K562 (cell line): Measurements from ENCODE around the gene NRM. TPM values are rescaled to one million over a fixed set of nuclear protein-coding genes. Genes with fewer than 3 reads are reported as not detected.

ENCODE experiments used
- CBFB ChIP-seq: sonication (generic); formaldehyde crosslinking; IDR thresholded peaks from 2 replicates; pipeline ENCODE4 v1.4.0; 2020; ENCODE audit warnings: mild to moderate bottlenecking, missing genetic modification reagents
- DEAF1 ChIP-seq: fragments of 450-650 bp; formaldehyde crosslinking; IDR thresholded peaks from 2 replicates; pipeline ENCODE4 v1.4.0; 2020; ENCODE audit warnings: mild to moderate bottlenecking, moderate library complexity
- DIDO1 ChIP-seq: fragments of 450-650 bp; IDR thresholded peaks from 2 replicates; pipeline ENCODE4 v1.6.1; 2016; ENCODE audit warnings: low read depth, missing biosample characterization, missing genetic modification characterization
- E4F1 ChIP-seq: fragments of 250-450 bp; sonication (Bioruptor Pico); IDR thresholded peaks from 2 replicates; pipeline ENCODE4 v1.5.0; 2021; ENCODE audit warnings: mild to moderate bottlenecking, borderline replicate concordance
- FOXA1 ChIP-seq: fragments of 450-650 bp; IDR thresholded peaks from 2 replicates; pipeline ENCODE4 v1.6.1; 2016; ENCODE audit warnings: mild to moderate bottlenecking, borderline replicate concordance
- HBP1 ChIP-seq: fragments of 450-650 bp; formaldehyde crosslinking; IDR thresholded peaks from 2 replicates; pipeline ENCODE4 v1.4.0; 2022; ENCODE audit warnings: missing genetic modification characterization
- MITF ChIP-seq: IDR thresholded peaks from 2 replicates; pipeline ENCODE4 v1.6.1; 2014; ENCODE audit warnings: antibody characterized with exemption
- MXI1 ChIP-seq: IDR thresholded peaks from 2 replicates; pipeline ENCODE4 v1.6.1; 2011; ENCODE audit warnings: low read depth, mild to moderate bottlenecking, improper control_type of control experiment, low read length
- NCOA2 ChIP-seq, 2 experiments: fragments of 450-650 bp; IDR thresholded peaks; 2 replicates each; pipeline ENCODE4 v1.6.1; 2018; ENCODE audit warnings: mild to moderate bottlenecking in 2 of 2, moderate library complexity in 1 of 2; ENCODE audit not compliant: partially characterized antibody in 2 of 2
- OTX1 ChIP-seq: fragments of 450-650 bp; formaldehyde crosslinking; IDR thresholded peaks from 2 replicates; pipeline ENCODE4 v1.4.0; 2022; ENCODE audit warnings: mild to moderate bottlenecking
- PHB ChIP-seq: fragments of 250-450 bp; sonication (Bioruptor Pico); IDR thresholded peaks from 2 replicates; pipeline ENCODE4 v1.5.0; 2021
- SNRNP70 ChIP-seq: fragments of 200-400 bp; formaldehyde crosslinking; optimal IDR thresholded peaks from 2 replicates; pipeline ENCODE3; 2017; ENCODE audit warnings: low read depth, low read length
- SP1 ChIP-seq: sonication (generic); formaldehyde crosslinking; IDR thresholded peaks from 2 replicates; pipeline ENCODE4 v1.8.1; 2022; ENCODE audit warnings: mild to moderate bottlenecking, missing genetic modification reagents
- SRSF7 ChIP-seq: fragments of 200-400 bp; formaldehyde crosslinking; optimal IDR thresholded peaks from 2 replicates; pipeline ENCODE3; 2017; ENCODE audit warnings: mild to moderate bottlenecking, low read depth, low read length
- U2AF2 ChIP-seq: fragments of 200-400 bp; formaldehyde crosslinking; optimal IDR thresholded peaks from 2 replicates; pipeline ENCODE3; 2017; ENCODE audit warnings: low read depth, mild to moderate bottlenecking, low read length
- ZNF584 ChIP-seq: fragments of 200-800 bp; sonication (Bioruptor generic); IDR thresholded peaks from 2 replicates; pipeline ENCODE4 v1.6.1; 2016; ENCODE audit warnings: low read depth, mild to moderate bottlenecking, missing genetic modification characterization, missing compliant biosample characterization
- ZNF644 ChIP-seq: fragments of 200-800 bp; sonication (Bioruptor generic); IDR thresholded peaks from 2 replicates; pipeline ENCODE4 v1.6.1; 2016; ENCODE audit warnings: low read depth, missing genetic modification characterization, missing compliant biosample characterization
- ZNF696 ChIP-seq: fragments of 250-450 bp; sonication (Bioruptor Pico); conservative IDR thresholded peaks from 2 replicates; pipeline ENCODE4 v1.4.0; 2020; ENCODE audit warnings: mild to moderate bottlenecking, moderate library complexity
- polyA plus RNA-seq, 8 experiments: library from polyadenylated mRNA; depleted of rRNA in 4 of 8; stranded (reverse) in 5 of 8; unstranded in 3 of 8; fragments of >200 nt; fragmentation: Nextera tagmentation in 2 of 8; fragmentation: Illumina TruSeq in 1 of 8; extraction: Ambion mirVana in 2 of 8; extraction: Trizol in 1 of 8; gene quantifications; 2 replicates each; pipeline versions ENCODE4 v1.2.1 to v1.2.3, GENCODE V29; 2011 to 2014; ENCODE audit warnings: inconsistent platforms in 1 of 8, missing spikeins in 1 of 8
- total RNA-seq, 7 experiments: library from RNA; depleted of rRNA in 6 of 7; stranded (reverse); fragments of >200 nt in 6 of 7; fragmentation: Illumina TruSeq in 2 of 7; extraction: Trizol in 2 of 7; gene quantifications; 2 replicates each; pipeline versions ENCODE4 v1.2.1 to v1.2.3, GENCODE V29; 2011 to 2021; ENCODE audit warnings: low replicate concordance in 1 of 7

The NRM gene
- total and polyA plus RNA-seq, 9 of the 15 experiments (the other 6 are each of a cell fraction or from before 2014, with no cell fraction given), result 9.7 to 58.2 (median 18.1) TPM

- no peak for TF ChIP-seq E4F1
- no peak for TF ChIP-seq SRSF7
- TF ChIP-seq ZNF696 (CRISPR knock-in tag), result no peak
- TF ChIP-seq MXI1, result no peak
- TF ChIP-seq FOXA1, result no peak
- TF ChIP-seq DIDO1, result no peak
- TF ChIP-seq ZNF644 (tag), result no peak
- 0 out of 2 replicates have a peak, but pooled peaks have one; percentile 53 for TF ChIP-seq HBP1
- TF ChIP-seq PHB (CRISPR knock-in tag), result no peak
- TF ChIP-seq ZNF584, result no peak
- no peak for TF ChIP-seq MITF
- no peak for TF ChIP-seq DEAF1 (CRISPR knock-in tag)
- TF ChIP-seq U2AF2, result no peak
- no peak for TF ChIP-seq NCOA2 (IDR thresholded peaks at IDR 0.05; ENCODE audit: partially characterized antibody in 2 of 2)
- no peak for TF ChIP-seq SP1
- no peak for TF ChIP-seq CBFB (CRISPR knock-in tag)
- TF ChIP-seq SNRNP70, result no peak
- TF ChIP-seq OTX1 (CRISPR knock-in tag), result 0 out of 2 replicates have a peak, but pooled peaks have one; percentile 7
These were observed 36.0 kb upstream of the NRM start (continued) for GRCh38 chr6:30726506-30727413.
